HEK293 (cell line): Measurements from ENCODE around the gene ARNT2.

Experiments
- HOXD13 ChIP-seq: sonication (generic); formaldehyde crosslinking; IDR thresholded peaks from 2 replicates; pipeline ENCODE4 v1.8.0; 2022; ENCODE audit warnings: missing genetic modification reagents, borderline replicate concordance
- TCF7L2 ChIP-seq: IDR thresholded peaks from 2 replicates; pipeline ENCODE4 v1.6.1; 2011; ENCODE audit warnings: low read depth, mild to moderate bottlenecking, inconsistent platforms, low read length, moderate library complexity, borderline replicate concordance
- YY1 ChIP-seq: fragments of 450-650 bp; formaldehyde crosslinking; IDR thresholded peaks from 2 replicates; pipeline ENCODE4 v1.5.1; 2018; ENCODE audit warnings: missing biosample characterization, missing genetic modification characterization
- ZBTB8A ChIP-seq: fragments of 450-650 bp; formaldehyde crosslinking; IDR thresholded peaks from 2 replicates; pipeline ENCODE4 v1.5.1; 2016; ENCODE audit warnings: missing biosample characterization, missing genetic modification characterization
- ZEB2 ChIP-seq: fragments of 450-650 bp; formaldehyde crosslinking; IDR thresholded peaks from 2 replicates; pipeline ENCODE4 v1.5.1; 2016; ENCODE audit warnings: missing biosample characterization, missing genetic modification characterization
- ZNF514 ChIP-seq: fragments of 450-650 bp; formaldehyde crosslinking; IDR thresholded peaks from 2 replicates; pipeline ENCODE4 v1.5.1; 2016; ENCODE audit warnings: missing biosample characterization, missing genetic modification characterization
- ZNF530 ChIP-seq: fragments of 450-650 bp; formaldehyde crosslinking; IDR thresholded peaks from 2 replicates; pipeline ENCODE4 v1.5.1; 2016; ENCODE audit warnings: low read depth, missing biosample characterization, missing genetic modification characterization
- ZNF555 ChIP-seq: fragments of 450-650 bp; formaldehyde crosslinking; conservative IDR thresholded peaks from 2 replicates; pipeline ENCODE4 v1.5.1; 2017; ENCODE audit warnings: missing biosample characterization, mild to moderate bottlenecking, missing genetic modification characterization, inconsistent platforms
- ZSCAN30 ChIP-seq: fragments of 450-650 bp; IDR thresholded peaks from 2 replicates; pipeline ENCODE4 v1.5.1; 2018; ENCODE audit warnings: missing biosample characterization, mild to moderate bottlenecking, missing genetic modification characterization, moderate library complexity
- ZXDB ChIP-seq: fragments of 450-650 bp; formaldehyde crosslinking; IDR thresholded peaks from 2 replicates; pipeline ENCODE4 v1.5.1; 2016; ENCODE audit warnings: missing biosample characterization, missing genetic modification characterization
- TF ChIP-seq, protein P1 (sequence below): fragments of 450-650 bp; formaldehyde crosslinking; IDR thresholded peaks from 2 replicates; pipeline ENCODE4 v1.5.1; 2016; ENCODE audit warnings: missing biosample characterization, missing genetic modification characterization
- TF ChIP-seq, protein P2 (sequence below): fragments of 450-650 bp; formaldehyde crosslinking; IDR thresholded peaks from 2 replicates; pipeline ENCODE4 v1.5.1; 2016; ENCODE audit warnings: missing biosample characterization, missing genetic modification characterization

DNA sequence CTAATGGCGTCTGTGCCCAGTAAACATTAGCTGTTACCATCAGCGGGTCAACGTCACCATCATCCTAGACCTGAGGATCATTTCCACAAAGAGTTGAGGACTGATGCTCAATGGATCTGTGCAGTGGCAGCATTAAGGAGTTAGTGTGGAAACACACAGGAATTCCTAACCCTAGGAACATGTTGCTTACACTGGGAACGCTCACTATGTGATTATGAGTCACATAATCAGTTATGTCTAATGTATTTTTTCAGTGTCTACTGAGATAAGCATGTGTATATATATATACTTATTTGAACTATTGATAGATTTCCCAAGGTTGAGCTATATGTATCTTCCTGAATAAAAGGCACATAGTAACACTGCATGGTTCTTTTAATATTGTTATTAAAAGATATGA lies 19.0 kb downstream of the ARNT2 start:
- TF ChIP-seq HOXD13 (CRISPR knock-in tag) (no peak), ZNF514 (no peak), ZEB2 (tag by site-specific recombination) (no peak), ZNF555 (tag by site-specific recombination) (no peak), ZNF530 (tag by site-specific recombination) (no peak), ZXDB (tag by site-specific recombination) (no peak), ZBTB8A (no peak), ZSCAN30 (tag by site-specific recombination) (no peak), TCF7L2 (no peak), YY1 (tag by site-specific recombination) (no peak)
- TF ChIP-seq, protein P1, sequence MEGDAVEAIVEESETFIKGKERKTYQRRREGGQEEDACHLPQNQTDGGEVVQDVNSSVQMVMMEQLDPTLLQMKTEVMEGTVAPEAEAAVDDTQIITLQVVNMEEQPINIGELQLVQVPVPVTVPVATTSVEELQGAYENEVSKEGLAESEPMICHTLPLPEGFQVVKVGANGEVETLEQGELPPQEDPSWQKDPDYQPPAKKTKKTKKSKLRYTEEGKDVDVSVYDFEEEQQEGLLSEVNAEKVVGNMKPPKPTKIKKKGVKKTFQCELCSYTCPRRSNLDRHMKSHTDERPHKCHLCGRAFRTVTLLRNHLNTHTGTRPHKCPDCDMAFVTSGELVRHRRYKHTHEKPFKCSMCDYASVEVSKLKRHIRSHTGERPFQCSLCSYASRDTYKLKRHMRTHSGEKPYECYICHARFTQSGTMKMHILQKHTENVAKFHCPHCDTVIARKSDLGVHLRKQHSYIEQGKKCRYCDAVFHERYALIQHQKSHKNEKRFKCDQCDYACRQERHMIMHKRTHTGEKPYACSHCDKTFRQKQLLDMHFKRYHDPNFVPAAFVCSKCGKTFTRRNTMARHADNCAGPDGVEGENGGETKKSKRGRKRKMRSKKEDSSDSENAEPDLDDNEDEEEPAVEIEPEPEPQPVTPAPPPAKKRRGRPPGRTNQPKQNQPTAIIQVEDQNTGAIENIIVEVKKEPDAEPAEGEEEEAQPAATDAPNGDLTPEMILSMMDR (tag by site-specific recombination) = no peak
- TF ChIP-seq, protein P2, sequence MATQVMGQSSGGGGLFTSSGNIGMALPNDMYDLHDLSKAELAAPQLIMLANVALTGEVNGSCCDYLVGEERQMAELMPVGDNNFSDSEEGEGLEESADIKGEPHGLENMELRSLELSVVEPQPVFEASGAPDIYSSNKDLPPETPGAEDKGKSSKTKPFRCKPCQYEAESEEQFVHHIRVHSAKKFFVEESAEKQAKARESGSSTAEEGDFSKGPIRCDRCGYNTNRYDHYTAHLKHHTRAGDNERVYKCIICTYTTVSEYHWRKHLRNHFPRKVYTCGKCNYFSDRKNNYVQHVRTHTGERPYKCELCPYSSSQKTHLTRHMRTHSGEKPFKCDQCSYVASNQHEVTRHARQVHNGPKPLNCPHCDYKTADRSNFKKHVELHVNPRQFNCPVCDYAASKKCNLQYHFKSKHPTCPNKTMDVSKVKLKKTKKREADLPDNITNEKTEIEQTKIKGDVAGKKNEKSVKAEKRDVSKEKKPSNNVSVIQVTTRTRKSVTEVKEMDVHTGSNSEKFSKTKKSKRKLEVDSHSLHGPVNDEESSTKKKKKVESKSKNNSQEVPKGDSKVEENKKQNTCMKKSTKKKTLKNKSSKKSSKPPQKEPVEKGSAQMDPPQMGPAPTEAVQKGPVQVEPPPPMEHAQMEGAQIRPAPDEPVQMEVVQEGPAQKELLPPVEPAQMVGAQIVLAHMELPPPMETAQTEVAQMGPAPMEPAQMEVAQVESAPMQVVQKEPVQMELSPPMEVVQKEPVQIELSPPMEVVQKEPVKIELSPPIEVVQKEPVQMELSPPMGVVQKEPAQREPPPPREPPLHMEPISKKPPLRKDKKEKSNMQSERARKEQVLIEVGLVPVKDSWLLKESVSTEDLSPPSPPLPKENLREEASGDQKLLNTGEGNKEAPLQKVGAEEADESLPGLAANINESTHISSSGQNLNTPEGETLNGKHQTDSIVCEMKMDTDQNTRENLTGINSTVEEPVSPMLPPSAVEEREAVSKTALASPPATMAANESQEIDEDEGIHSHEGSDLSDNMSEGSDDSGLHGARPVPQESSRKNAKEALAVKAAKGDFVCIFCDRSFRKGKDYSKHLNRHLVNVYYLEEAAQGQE (tag by site-specific recombination) = no peak
